ENCODE results near the gene RYR2. TPM values are rescaled to one million over a fixed set of nuclear protein-coding genes. Genes with fewer than 3 reads are reported as not detected.

RYR2 gene
- total and polyA plus RNA-seq, 8 donors = 1.6 to 6.9 (median 4.4) TPM

- TF ChIP-seq CTCF (IDR thresholded peaks at IDR 0.05) = no peak
- intact Hi-C loops (cut with DNase I) = no loop called here
- 54 to 60% methylated on average over 6 of the region's 6 CpGs for WGBS, 2 donors
- no peak for DNase-seq
- no peaks in the 10 kb centered on the region for H3K9me3 ChIP-seq
- H3K27ac ChIP-seq = no peak overlapping the region
- no peak overlapping the region for H3K4me3 ChIP-seq
- no peaks in the 10 kb centered on the region for H3K4me1 ChIP-seq
- no peak for FAIRE-seq
- H3K27me3 ChIP-seq = no peaks in the 10 kb centered on the region
- no peak for ATAC-seq
- H3K36me3 ChIP-seq = no peaks in the 10 kb centered on the region
These were observed 197.3 kb downstream of the RYR2 start for GRCh38 chr1:237239248-237239647.

GRCh38 chr1:237241038-237241437 is 199.1 kb downstream of the RYR2 start:
- WGBS, 2 donors = 63 to 78% methylated on average over 3 of the region's 3 CpGs
- H3K4me3 ChIP-seq = no peak overlapping the region
- FAIRE-seq = no peak

GRCh38 chr1:237244778-237245177 is 202.8 kb downstream of the RYR2 start:
- Histone ChIP-seq H3K27ac (no peak overlapping the region), H3K9me3 (no peaks in the 10 kb centered on the region), H3K27me3 (no peaks in the 10 kb centered on the region), H3K4me3 (no peak overlapping the region), H3K36me3 (no peaks in the 10 kb centered on the region), H3K4me1 (no peaks in the 10 kb centered on the region)
- no peak for FAIRE-seq
- DNase-seq = no peak
- ATAC-seq = no peak
- intact Hi-C loops (cut with DNase I) = no loop called here
- no peak for TF ChIP-seq CTCF (IDR thresholded peaks at IDR 0.05)
- 79 to 83% methylated on average over 4 of the region's 4 CpGs for WGBS, 2 donors

More at GRCh38 chr1:237241038-237241437, 199.1 kb downstream of the RYR2 start:
- no peaks in the 10 kb centered on the region for H3K9me3 ChIP-seq
- H3K27me3 ChIP-seq = no peaks in the 10 kb centered on the region
- no peak overlapping the region for H3K27ac ChIP-seq
- H3K4me1 ChIP-seq = no peaks in the 10 kb centered on the region
- no peaks in the 10 kb centered on the region for H3K36me3 ChIP-seq
- TF ChIP-seq CTCF (IDR thresholded peaks at IDR 0.05) = no peak
- intact Hi-C loops (cut with DNase I) = no loop called here
- no peak for ATAC-seq
- no peak for DNase-seq

- DNase-seq = no peak
- H3K9me3 ChIP-seq = no peaks in the 10 kb centered on the region
- H3K4me3 ChIP-seq = no peak overlapping the region
- H3K36me3 ChIP-seq = no peaks in the 10 kb centered on the region
- no peak for TF ChIP-seq CTCF (IDR thresholded peaks at IDR 0.05)
- no peak overlapping the region for H3K27ac ChIP-seq
- ATAC-seq = no peak
- H3K27me3 ChIP-seq = no peaks in the 10 kb centered on the region
- 59 to 82% methylated on average over 1 of the region's 1 CpG for WGBS, 2 donors
- intact Hi-C loops (cut with DNase I) = no loop called here
- no peaks in the 10 kb centered on the region for H3K4me1 ChIP-seq
- FAIRE-seq = no peak
These were observed 205.5 kb downstream of the RYR2 start for GRCh38 chr1:237247442-237247841.

GRCh38 chr1:237249120-237249519 is 207.1 kb downstream of the RYR2 start:
- DNase-seq (no peak), FAIRE-seq (no peak), ATAC-seq (no peak)
- Histone ChIP-seq H3K36me3 (no peaks in the 10 kb centered on the region), H3K4me3 (no peak overlapping the region), H3K4me1 (no peaks in the 10 kb centered on the region), H3K27me3 (no peaks in the 10 kb centered on the region), H3K9me3 (no peaks in the 10 kb centered on the region), H3K27ac (no peak overlapping the region)
- no peak for TF ChIP-seq CTCF (IDR thresholded peaks at IDR 0.05)
- 31 to 52% methylated on average over 1 of the region's 1 CpG for WGBS, 2 donors
- intact Hi-C loops (cut with DNase I) = no loop called here

Data from pancreas (tissue), 10 donors.